HepG2 (cell line): ENCODE measurements around the gene ADAM15. TPM values are rescaled to one million over a fixed set of nuclear protein-coding genes. Genes with fewer than 3 reads are reported as not detected.

Experiments used
- AKAP8 ChIP-seq: sonication (generic); formaldehyde crosslinking; IDR thresholded peaks from 2 replicates; pipeline ENCODE4 v1.5.1; 2020; ENCODE audit warnings: mild to moderate bottlenecking, missing genetic modification reagents
- ASH2L ChIP-seq: fragments of 300-600, 200-600 bp; sonication (generic); IDR thresholded peaks from 2 replicates; pipeline ENCODE4 v1.7.0; 2017; ENCODE audit warnings: low read depth, mild to moderate bottlenecking, moderate library complexity, mixed read lengths, low read length; ENCODE audit not compliant: insufficient read length
- ATM ChIP-seq: fragments of 450-650 bp; IDR thresholded peaks from 2 replicates; pipeline ENCODE4 v1.7.1; 2017; ENCODE audit warnings: mild to moderate bottlenecking, borderline replicate concordance
- BORCS8-MEF2B ChIP-seq: sonication (generic); formaldehyde crosslinking; IDR thresholded peaks from 2 replicates; pipeline ENCODE4 v1.8.0; 2022; ENCODE audit warnings: mild to moderate bottlenecking, missing genetic modification reagents
- EHMT2 ChIP-seq: fragments of 200-600 bp; sonication (generic); IDR thresholded peaks from 2 replicates; pipeline ENCODE4 v1.7.0; 2017; ENCODE audit warnings: antibody characterized with exemption, low read depth, low read length, borderline replicate concordance
- FOXC1 ChIP-seq: sonication (generic); formaldehyde crosslinking; IDR thresholded peaks from 2 replicates; pipeline ENCODE4 v1.8.0; 2022; ENCODE audit warnings: mild to moderate bottlenecking, missing genetic modification reagents, borderline replicate concordance
- HNRNPK ChIP-seq: fragments of 200-400 bp; formaldehyde crosslinking; IDR thresholded peaks from 2 replicates; pipeline ENCODE4 v1.6.1; 2018; ENCODE audit warnings: low read length, low read depth, moderate library complexity, mild to moderate bottlenecking; ENCODE audit not compliant: poor library complexity, severe bottlenecking
- KDM3A ChIP-seq: IDR thresholded peaks from 2 replicates; pipeline ENCODE4 v1.6.1; 2018; ENCODE audit warnings: low read depth, missing compliant biosample characterization
- KDM5A ChIP-seq: fragments of 200-600 bp; sonication (generic); IDR thresholded peaks from 2 replicates; pipeline ENCODE4 v1.7.0; 2018; ENCODE audit warnings: antibody characterized with exemption, mild to moderate bottlenecking, low read length, borderline replicate concordance
- PITX1 ChIP-seq: sonication (generic); formaldehyde crosslinking; IDR thresholded peaks from 2 replicates; pipeline ENCODE4 v1.5.1; 2020; ENCODE audit warnings: mild to moderate bottlenecking, missing genetic modification reagents
- POLR2A ChIP-seq, 2 experiments: IDR thresholded peaks; 2 replicates each; pipeline ENCODE4 v1.6.1; 2011; ENCODE audit warnings: low read depth in 2 of 2, low read length in 2 of 2, mild to moderate bottlenecking in 1 of 2, moderate library complexity in 1 of 2; ENCODE audit not compliant: insufficient read depth in 1 of 2
- RBAK ChIP-seq: sonication (generic); formaldehyde crosslinking; IDR thresholded peaks from 2 replicates; pipeline ENCODE4 v1.5.1; 2020; ENCODE audit warnings: mild to moderate bottlenecking, missing genetic modification reagents
- RBM22 ChIP-seq: fragments of 200-400 bp; formaldehyde crosslinking; optimal IDR thresholded peaks from 2 replicates; pipeline ENCODE3; 2017; ENCODE audit warnings: mild to moderate bottlenecking, low read length, moderate library complexity
- SNAPC2 ChIP-seq: sonication (generic); formaldehyde crosslinking; IDR thresholded peaks from 2 replicates; pipeline ENCODE4 v1.8.1; 2022; ENCODE audit warnings: mild to moderate bottlenecking, missing genetic modification reagents
- SPEN ChIP-seq: sonication (generic); formaldehyde crosslinking; IDR thresholded peaks from 2 replicates; pipeline ENCODE4 v1.5.1; 2020; ENCODE audit warnings: low read depth, mild to moderate bottlenecking, missing genetic modification reagents
- ZBTB7B ChIP-seq: sonication (generic); formaldehyde crosslinking; IDR thresholded peaks from 2 replicates; pipeline ENCODE4 v1.4.0; 2020; ENCODE audit warnings: missing genetic modification reagents
- ZNF10 ChIP-seq: sonication (generic); formaldehyde crosslinking; IDR thresholded peaks from 2 replicates; pipeline ENCODE4 v1.4.0; 2020; ENCODE audit warnings: mild to moderate bottlenecking, low read depth, missing genetic modification reagents, borderline replicate concordance
- ZNF367 ChIP-seq: sonication (generic); formaldehyde crosslinking; IDR thresholded peaks from 2 replicates; pipeline ENCODE4 v1.4.0; 2020; ENCODE audit warnings: missing genetic modification reagents, borderline replicate concordance
- ZNF569 ChIP-seq: sonication (generic); formaldehyde crosslinking; IDR thresholded peaks from 2 replicates; pipeline ENCODE4 v1.5.0; 2020; ENCODE audit warnings: mild to moderate bottlenecking, missing genetic modification reagents, moderate library complexity, borderline replicate concordance
- ZNF572 ChIP-seq: sonication (generic); formaldehyde crosslinking; IDR thresholded peaks from 2 replicates; pipeline ENCODE4 v1.5.1; 2020; ENCODE audit warnings: mild to moderate bottlenecking, missing genetic modification reagents
- ZNF652 ChIP-seq: IDR thresholded peaks from 2 replicates; pipeline ENCODE4 v1.6.1; 2016; ENCODE audit warnings: low read depth, borderline replicate concordance
- ZNF75D ChIP-seq: sonication (generic); formaldehyde crosslinking; IDR thresholded peaks from 2 replicates; pipeline ENCODE4 v1.8.1; 2023; ENCODE audit warnings: missing genetic modification reagents, mild to moderate bottlenecking, borderline replicate concordance
- polyA plus RNA-seq, 8 experiments: library from polyadenylated mRNA; depleted of rRNA in 3 of 8; stranded (reverse) in 7 of 8; unstranded in 1 of 8; fragments of >200 nt; fragmentation: Illumina TruSeq in 4 of 8; extraction: Trizol in 4 of 8; gene quantifications; 2 replicates each; pipeline versions ENCODE4 v1.2.1 to v1.2.3, GENCODE V29; 2011 to 2016; ENCODE audit warnings: low read depth in 4 of 8, missing spikeins in 1 of 8, mixed read lengths in 1 of 8; ENCODE audit not compliant: insufficient read depth in 1 of 8
- total RNA-seq, 5 experiments: library from RNA; depleted of rRNA; stranded (reverse); fragments of >200 nt; fragmentation: Illumina TruSeq; extraction: Trizol; gene quantifications; 2 replicates each; pipeline ENCODE4 v1.2.3, GENCODE V29; 2016; ENCODE audit warnings: low read depth in 1 of 5
- TF ChIP-seq, protein P1 (sequence below), 2 experiments: sonication (generic) in 1 of 2; formaldehyde crosslinking in 1 of 2; IDR thresholded peaks; 2 replicates each; pipeline versions ENCODE4 v1.6.1 to v1.9.0; 2014 to 2022; ENCODE audit warnings: antibody characterized with exemption in 1 of 2, borderline replicate concordance in 1 of 2, inconsistent platforms in 1 of 2, low read depth in 1 of 2, missing genetic modification reagents in 1 of 2
- TF ChIP-seq, protein P2 (sequence below): sonication (generic); formaldehyde crosslinking; conservative IDR thresholded peaks from 2 replicates; pipeline ENCODE4 v1.8.0; 2022; ENCODE audit warnings: missing genetic modification reagents

Gene ADAM15
- total and polyA plus RNA-seq, 2 of the 13 experiments (the other 11 are each of a cell fraction or from before 2014, with no cell fraction given), result 17.9 to 25.6 TPM

DNA sequence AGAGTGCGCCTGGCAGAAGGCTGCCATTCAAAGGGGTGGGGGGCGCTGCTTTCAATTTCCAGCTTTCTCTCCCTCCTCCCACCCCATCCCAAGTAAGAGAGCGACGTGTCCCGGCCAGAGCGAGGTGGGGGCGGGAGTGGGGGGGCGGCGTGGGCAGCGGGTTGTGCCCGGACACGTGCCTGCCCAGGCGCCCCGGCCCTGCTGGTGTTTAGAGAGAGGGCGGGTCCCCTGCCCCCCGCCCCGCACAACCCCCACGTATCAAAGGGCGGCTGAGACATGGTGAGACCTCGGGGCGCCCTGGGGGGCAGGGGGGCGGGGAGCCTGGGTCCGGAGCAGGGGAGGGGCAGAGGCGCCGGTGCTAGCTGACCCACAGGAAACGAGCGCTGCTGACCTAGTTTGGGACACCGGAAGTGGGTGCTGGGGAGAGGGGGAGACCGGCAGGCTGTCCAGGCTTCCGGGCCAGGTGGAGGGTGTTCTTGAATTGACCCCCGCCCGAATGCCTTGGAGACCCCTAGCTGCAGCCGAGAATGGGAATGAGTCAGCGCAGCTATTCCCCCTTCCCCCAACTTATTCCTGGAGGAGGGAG lies 47.3 kb upstream of the ADAM15 start (continued):
- TF ChIP-seq ZNF75D, result no peak
- TF ChIP-seq SNAPC2, result no peak
- TF ChIP-seq KDM5A, result no peak
- peak; percentile 40; the same call in 1 of the 2 replicates for TF ChIP-seq PITX1 (CRISPR knock-in tag)
- no peak for TF ChIP-seq ZNF572
- no peak for TF ChIP-seq ZNF652 (CRISPR knock-in tag)
- peak; percentile 17 for TF ChIP-seq HNRNPK
- TF ChIP-seq, protein P1, sequence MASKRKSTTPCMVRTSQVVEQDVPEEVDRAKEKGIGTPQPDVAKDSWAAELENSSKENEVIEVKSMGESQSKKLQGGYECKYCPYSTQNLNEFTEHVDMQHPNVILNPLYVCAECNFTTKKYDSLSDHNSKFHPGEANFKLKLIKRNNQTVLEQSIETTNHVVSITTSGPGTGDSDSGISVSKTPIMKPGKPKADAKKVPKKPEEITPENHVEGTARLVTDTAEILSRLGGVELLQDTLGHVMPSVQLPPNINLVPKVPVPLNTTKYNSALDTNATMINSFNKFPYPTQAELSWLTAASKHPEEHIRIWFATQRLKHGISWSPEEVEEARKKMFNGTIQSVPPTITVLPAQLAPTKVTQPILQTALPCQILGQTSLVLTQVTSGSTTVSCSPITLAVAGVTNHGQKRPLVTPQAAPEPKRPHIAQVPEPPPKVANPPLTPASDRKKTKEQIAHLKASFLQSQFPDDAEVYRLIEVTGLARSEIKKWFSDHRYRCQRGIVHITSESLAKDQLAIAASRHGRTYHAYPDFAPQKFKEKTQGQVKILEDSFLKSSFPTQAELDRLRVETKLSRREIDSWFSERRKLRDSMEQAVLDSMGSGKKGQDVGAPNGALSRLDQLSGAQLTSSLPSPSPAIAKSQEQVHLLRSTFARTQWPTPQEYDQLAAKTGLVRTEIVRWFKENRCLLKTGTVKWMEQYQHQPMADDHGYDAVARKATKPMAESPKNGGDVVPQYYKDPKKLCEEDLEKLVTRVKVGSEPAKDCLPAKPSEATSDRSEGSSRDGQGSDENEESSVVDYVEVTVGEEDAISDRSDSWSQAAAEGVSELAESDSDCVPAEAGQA (IDR thresholded peaks at IDR 0.05; ENCODE audit: low read depth), result no peak
- TF ChIP-seq, protein P1 (CRISPR knock-in tag; IDR thresholded peaks at IDR 0.05; ENCODE audit: borderline replicate concordance), result no peak
- no peak for TF ChIP-seq ATM
- TF ChIP-seq BORCS8-MEF2B (CRISPR knock-in tag), result peak; percentile 25; the same call in 1 of the 2 replicates
- peak in 1 of 2 experiments; percentile 35; a peak in 1 of 4 replicates for TF ChIP-seq POLR2A (IDR thresholded peaks at IDR 0.05; ENCODE audit: insufficient read depth in 1 of 2, low read depth in 2 of 2, low read length in 2 of 2)
- no peak for TF ChIP-seq FOXC1 (CRISPR knock-in tag)
- TF ChIP-seq RBAK, result no peak
- TF ChIP-seq RBM22, result peak; percentile 31
- no peak for TF ChIP-seq ZNF10 (CRISPR knock-in tag)
- TF ChIP-seq, protein P2, sequence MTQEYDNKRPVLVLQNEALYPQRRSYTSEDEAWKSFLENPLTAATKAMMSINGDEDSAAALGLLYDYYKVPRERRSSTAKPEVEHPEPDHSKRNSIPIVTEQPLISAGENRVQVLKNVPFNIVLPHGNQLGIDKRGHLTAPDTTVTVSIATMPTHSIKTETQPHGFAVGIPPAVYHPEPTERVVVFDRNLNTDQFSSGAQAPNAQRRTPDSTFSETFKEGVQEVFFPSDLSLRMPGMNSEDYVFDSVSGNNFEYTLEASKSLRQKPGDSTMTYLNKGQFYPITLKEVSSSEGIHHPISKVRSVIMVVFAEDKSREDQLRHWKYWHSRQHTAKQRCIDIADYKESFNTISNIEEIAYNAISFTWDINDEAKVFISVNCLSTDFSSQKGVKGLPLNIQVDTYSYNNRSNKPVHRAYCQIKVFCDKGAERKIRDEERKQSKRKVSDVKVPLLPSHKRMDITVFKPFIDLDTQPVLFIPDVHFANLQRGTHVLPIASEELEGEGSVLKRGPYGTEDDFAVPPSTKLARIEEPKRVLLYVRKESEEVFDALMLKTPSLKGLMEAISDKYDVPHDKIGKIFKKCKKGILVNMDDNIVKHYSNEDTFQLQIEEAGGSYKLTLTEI (CRISPR knock-in tag), result no peak
- peak; percentile 49; the same call in 1 of the 2 replicates for TF ChIP-seq SPEN (CRISPR knock-in tag)
- no peak for TF ChIP-seq ASH2L
- TF ChIP-seq ZNF367 (CRISPR knock-in tag), result no peak
- TF ChIP-seq EHMT2, result no peak
- no peak for TF ChIP-seq ZNF569 (CRISPR knock-in tag)
- peak; percentile 62; the same call in 1 of the 2 replicates for TF ChIP-seq AKAP8 (CRISPR knock-in tag)
- TF ChIP-seq ZBTB7B (CRISPR knock-in tag), result no peak; the same call in 1 of the 2 replicates
- TF ChIP-seq KDM3A, result no peak
